GM23248 (cell line): Measurements from ENCODE around the gene CCDC187. TPM values are rescaled to one million over a fixed set of nuclear protein-coding genes. Genes with fewer than 3 reads are reported as not detected.

Experiments
- DNase-seq: peaks from one replicate; pipeline ENCODE4 v3.0.0-alpha.2; 2015
- H2AFZ ChIP-seq: fragments of 200-600 bp; sonication (generic); 2 replicates; pipeline ENCODE4 v1.6.1; 2016; ENCODE audit warnings: antibody characterized with exemption
- H3F3A ChIP-seq: fragments of 200-600 bp; sonication (generic); 2 replicates; pipeline ENCODE4 v1.6.1; 2016; ENCODE audit warnings: mild to moderate bottlenecking, antibody characterized with exemption, mixed run types; ENCODE audit not compliant: insufficient read depth
- H3K27ac ChIP-seq: fragments of 200-600 bp; sonication (generic); 2 replicates; pipeline ENCODE4 v1.5.1; 2016; ENCODE audit warnings: mild to moderate bottlenecking
- H3K27me3 ChIP-seq: fragments of 200-600 bp; sonication (generic); replicated peaks from 2 replicates; pipeline ENCODE4 v1.6.1; 2016; ENCODE audit warnings: mild to moderate bottlenecking; ENCODE audit not compliant: insufficient read depth
- H3K36me3 ChIP-seq: fragments of 200-600 bp; sonication (generic); 2 replicates; pipeline ENCODE4 v1.6.1; 2016; ENCODE audit warnings: low read depth, mild to moderate bottlenecking
- H3K4me1 ChIP-seq: fragments of 200-600 bp; sonication (generic); 2 replicates; pipeline ENCODE4 v1.6.1; 2016; ENCODE audit warnings: mild to moderate bottlenecking; ENCODE audit not compliant: insufficient read depth
- H3K4me2 ChIP-seq: fragments of 200-600 bp; sonication (generic); one replicate; pipeline ENCODE4 v1.6.1; 2016; ENCODE audit warnings: mild to moderate bottlenecking; ENCODE audit not compliant: unreplicated experiment
- H3K4me3 ChIP-seq: fragments of 200-600 bp; sonication (generic); 2 replicates; pipeline ENCODE4 v1.5.1; 2016; ENCODE audit warnings: mild to moderate bottlenecking
- H3K79me2 ChIP-seq: fragments of 200-600 bp; sonication (generic); 2 replicates; pipeline ENCODE4 v1.6.1; 2016; ENCODE audit warnings: mild to moderate bottlenecking; ENCODE audit not compliant: insufficient read depth
- H3K9ac ChIP-seq: fragments of 200-600 bp; sonication (generic); 2 replicates; pipeline ENCODE4 v1.6.1; 2016; ENCODE audit warnings: mild to moderate bottlenecking
- H3K9me2 ChIP-seq: fragments of 200-600 bp; sonication (generic); 2 replicates; pipeline ENCODE4 v1.6.1; 2016; ENCODE audit warnings: mixed run types, mild to moderate bottlenecking, moderate library complexity; ENCODE audit not compliant: insufficient read depth
- H3K9me3 ChIP-seq: fragments of 200-600 bp; sonication (generic); one replicate; pipeline ENCODE4 v1.6.1; 2017; ENCODE audit warnings: low read depth
- H4K20me1 ChIP-seq: fragments of 200-600 bp; sonication (generic); 2 replicates; pipeline ENCODE4 v1.6.0; 2016; ENCODE audit not compliant: insufficient read depth
- EZH2 ChIP-seq: fragments of 200-600 bp; sonication (generic); IDR thresholded peaks from 2 replicates; pipeline ENCODE4 v1.6.1; 2018; ENCODE audit warnings: antibody characterized with exemption, mild to moderate bottlenecking; ENCODE audit not compliant: insufficient read depth, poor library complexity, severe bottlenecking
- EZH2phosphoT487 ChIP-seq: fragments of 200-600 bp; sonication (generic); IDR thresholded peaks from 2 replicates; pipeline ENCODE4 v1.6.1; 2018; ENCODE audit warnings: antibody characterized with exemption, moderate library complexity, mild to moderate bottlenecking, low read depth; ENCODE audit not compliant: insufficient read depth
- WGBS, 2 experiments: methylation state at CpG; one replicate each; pipeline ENCODE4 v1.1.6; 2015 to 2017; ENCODE audit warnings: low lambda C conversion rate in 2 of 2, low coverage in 1 of 2; ENCODE audit errors: missing lambda C conversion rate in 2 of 2; 5-methylcytosine and 5-hydroxymethylcytosine counted together
- in situ Hi-C: fragments of 300-500 bp; cut with MboI; formaldehyde crosslinking; loops from 2 replicates; pipeline ENCODE4 v1.15.0; 2020
- polyA plus RNA-seq: library from polyadenylated mRNA; unstranded; fragments of >200 nt; fragmentation: Nextera tagmentation; extraction: Ambion mirVana; gene quantifications from 2 replicates; pipeline ENCODE4 v1.2.1, GENCODE V29; 2016
- total RNA-seq: library from RNA; depleted of rRNA; stranded (reverse); fragments of >200 nt; shearing (Covaris generic); gene quantifications from 2 replicates; pipeline ENCODE4 v1.2.3, GENCODE V29; 2014

CCDC187 gene
- total and polyA plus RNA-seq, 2 experiments from 2014 or later = not detected

DNA sequence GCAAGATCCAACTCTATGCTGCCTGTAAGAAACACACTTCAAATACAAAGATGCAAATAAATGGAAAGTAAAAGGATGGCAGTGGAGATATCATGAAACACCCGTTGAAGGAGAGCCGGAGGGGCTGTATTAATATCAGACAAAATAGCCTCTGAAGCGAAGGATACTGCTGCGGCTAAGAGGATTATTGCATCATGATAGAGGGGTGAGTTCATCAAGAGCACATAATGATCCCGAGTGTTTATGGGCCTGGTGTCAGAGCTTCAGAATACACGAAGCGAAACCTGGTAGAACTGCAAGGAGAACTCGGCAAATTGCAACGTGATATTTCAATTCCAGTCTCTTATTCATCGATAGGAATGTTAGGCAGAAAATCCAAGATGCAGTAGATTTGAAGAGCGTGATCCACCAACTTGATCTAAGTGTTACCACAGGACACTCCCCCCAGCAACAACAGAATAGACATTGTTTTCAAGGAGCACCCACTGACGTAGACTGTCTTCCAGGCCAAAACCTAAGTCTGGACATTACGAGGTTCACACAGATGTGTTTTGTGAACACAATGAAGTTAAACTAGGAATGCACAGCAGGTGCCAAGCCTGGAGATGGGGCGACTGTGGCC is 30.5 kb downstream of the CCDC187 start:
- Histone ChIP-seq H3K4me2 (no peak overlapping the region), H3K9ac (no peak overlapping the region), H3K36me3 (no peaks in the 10 kb centered on the region), H3K4me1 (no peaks in the 10 kb centered on the region), H2AFZ (no peak overlapping the region), H4K20me1 (no peaks in the 10 kb centered on the region), H3F3A (no peaks in the 10 kb centered on the region), H3K79me2 (no peaks in the 10 kb centered on the region), H3K4me3 (no peak overlapping the region), H3K9me2 (no peaks in the 10 kb centered on the region), H3K9me3 (no peaks in the 10 kb centered on the region), H3K27ac (no peak overlapping the region), H3K27me3 (peaks cover 15% of the 10 kb centered on the region)
- WGBS, 2 experiments = 69 to 72% methylated on average over 14 of the region's 14 CpGs
- in situ Hi-C loops = no loop called here
- no peak for DNase-seq
- no peak for TF ChIP-seq EZH2phosphoT487
- TF ChIP-seq EZH2 = no peak

DNA sequence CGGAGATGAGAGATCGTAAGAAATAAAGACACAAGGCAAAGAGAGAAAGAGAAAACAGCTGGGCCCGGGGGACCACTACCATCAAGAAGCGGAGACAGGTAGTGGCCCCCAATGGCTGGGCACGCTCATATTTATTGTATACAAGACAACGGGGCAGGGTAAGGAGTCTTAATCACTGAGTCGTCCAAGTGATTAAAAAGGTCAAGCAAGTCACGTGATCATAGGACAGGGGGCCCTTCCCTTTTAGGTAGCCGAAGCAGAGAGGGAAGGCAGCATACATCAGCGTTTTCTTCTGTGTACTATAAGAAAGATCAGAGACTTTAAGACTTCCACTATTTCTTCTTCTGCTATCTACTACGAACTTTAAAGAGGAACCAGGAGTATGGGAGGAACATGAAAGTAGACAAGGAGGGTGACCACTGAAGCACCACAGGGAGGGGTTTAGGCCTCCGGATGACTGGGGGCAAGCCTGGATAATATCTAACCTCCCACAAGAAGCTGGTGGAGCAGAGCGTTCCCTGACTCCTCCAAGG is 33.7 kb downstream of the CCDC187 start:
- Histone ChIP-seq H3K4me2 (no peak overlapping the region), H3K9me3 (no peaks in the 10 kb centered on the region), H3K9ac (no peak overlapping the region), H3K79me2 (no peaks in the 10 kb centered on the region), H3K27me3 (peaks cover 4% of the 10 kb centered on the region), H3K9me2 (no peaks in the 10 kb centered on the region), H3F3A (no peaks in the 10 kb centered on the region), H3K4me1 (no peaks in the 10 kb centered on the region), H3K36me3 (no peaks in the 10 kb centered on the region), H4K20me1 (no peaks in the 10 kb centered on the region), H2AFZ (no peak overlapping the region), H3K4me3 (no peak overlapping the region), H3K27ac (no peak overlapping the region)
- in situ Hi-C loops = no loop called here
- no peak for DNase-seq
- 71 to 74% methylated on average over 13 of the region's 13 CpGs for WGBS, 2 experiments
- TF ChIP-seq EZH2phosphoT487 (no peak), EZH2 (no peak)

DNA sequence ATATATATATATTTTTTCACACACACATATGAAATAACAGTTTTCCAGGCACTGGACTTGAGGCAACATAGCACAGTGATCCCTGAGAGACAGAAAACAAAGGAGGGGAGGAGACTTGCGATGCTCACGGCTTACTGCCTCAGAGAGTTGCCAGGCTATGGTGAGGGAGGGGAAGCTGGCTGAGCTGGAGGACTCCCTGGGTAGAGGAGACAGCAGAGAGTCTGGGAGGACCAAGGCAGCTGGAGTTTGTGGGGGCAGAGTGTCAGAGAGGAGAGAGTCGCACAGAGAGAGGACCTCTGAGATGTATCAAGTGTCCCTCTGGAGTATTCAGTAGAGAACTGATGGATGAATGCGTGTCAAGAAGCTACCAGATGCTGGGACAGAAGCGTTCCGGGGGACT is 35.2 kb downstream of the CCDC187 start:
- WGBS, 2 experiments = 39 to 43% methylated on average over 6 of the region's 6 CpGs

DNA sequence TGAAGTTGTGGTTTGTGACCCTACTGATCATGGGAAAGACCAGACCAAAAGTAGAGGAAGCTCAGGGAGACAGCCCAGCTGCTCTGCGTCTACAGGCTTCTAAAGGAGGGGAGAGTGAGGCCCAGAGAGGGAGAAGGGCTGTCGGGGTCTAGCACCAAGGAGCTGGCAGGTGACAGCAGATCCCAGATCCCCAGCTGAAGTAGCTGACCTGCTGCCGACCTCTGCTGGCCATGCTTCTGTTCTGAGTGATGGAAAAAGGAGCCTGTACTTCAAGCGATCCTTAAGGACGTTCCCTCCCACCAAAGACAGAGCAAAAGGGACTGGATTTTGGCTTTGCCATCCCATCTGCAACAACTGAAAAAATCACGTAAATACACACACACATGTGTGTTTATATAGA is 35.6 kb downstream of the CCDC187 start:
- no peaks in the 10 kb centered on the region for H4K20me1 ChIP-seq
- H3K27ac ChIP-seq = no peak overlapping the region
- no peak for DNase-seq
- TF ChIP-seq EZH2phosphoT487 (no peak), EZH2 (no peak)
- H3K4me3 ChIP-seq = no peak overlapping the region
- no peaks in the 10 kb centered on the region for H3K79me2 ChIP-seq
- WGBS, 2 experiments = 56 to 63% methylated on average over 6 of the region's 6 CpGs
- H3K36me3 ChIP-seq = no peaks in the 10 kb centered on the region
- in situ Hi-C loops = no loop called here
- H3K9me3 ChIP-seq = no peaks in the 10 kb centered on the region
- H2AFZ ChIP-seq = no peak overlapping the region
- H3K27me3 ChIP-seq = peaks cover 4% of the 10 kb centered on the region
- no peak overlapping the region for H3K4me2 ChIP-seq
- H3K4me1 ChIP-seq = no peaks in the 10 kb centered on the region
- H3F3A ChIP-seq = no peaks in the 10 kb centered on the region
- H3K9me2 ChIP-seq = no peaks in the 10 kb centered on the region
- no peak overlapping the region for H3K9ac ChIP-seq

More for the DNA sequence above, 35.2 kb downstream of the CCDC187 start:
- Histone ChIP-seq H4K20me1 (no peaks in the 10 kb centered on the region), H2AFZ (no peak overlapping the region), H3K9me3 (no peaks in the 10 kb centered on the region), H3K36me3 (no peaks in the 10 kb centered on the region), H3K4me2 (no peak overlapping the region), H3K9me2 (no peaks in the 10 kb centered on the region), H3F3A (no peaks in the 10 kb centered on the region), H3K79me2 (no peaks in the 10 kb centered on the region), H3K4me3 (no peak overlapping the region), H3K4me1 (no peaks in the 10 kb centered on the region), H3K27ac (no peak overlapping the region), H3K27me3 (peaks cover 4% of the 10 kb centered on the region), H3K9ac (no peak overlapping the region)
- TF ChIP-seq EZH2 (no peak), EZH2phosphoT487 (no peak)
- in situ Hi-C loops = no loop called here
- no peak for DNase-seq
